Left ventricle myocardium inferior (tissue), 1 donor: Measurements from ENCODE around the gene NADSYN1. TPM values are rescaled to one million over a fixed set of nuclear protein-coding genes. Genes with fewer than 3 reads are reported as not detected.
"Not testable (repeated sequence)": the region's sequence is repeated elsewhere in the genome, so short reads cannot be mapped to it uniquely, and the experiment has no call there.

Experiments used
- DNase-seq: peaks from one replicate; pipeline ENCODE4 v3.0.0-alpha.2; 2020
- H3K27ac ChIP-seq: fragments of 200-600 bp; replicated peaks from 2 replicates; pipeline ENCODE4 v1.8.0; 2021
- H3K27me3 ChIP-seq: fragments of 200-600 bp; 2 replicates; pipeline ENCODE4 v1.8.0; 2021; ENCODE audit warnings: low read depth
- H3K36me3 ChIP-seq: fragments of 200-600 bp; 2 replicates; pipeline ENCODE4 v1.8.0; 2021
- H3K4me1 ChIP-seq: fragments of 200-600 bp; 2 replicates; pipeline ENCODE4 v1.8.0; 2021
- H3K4me3 ChIP-seq: fragments of 200-600 bp; 2 replicates; pipeline ENCODE4 v1.8.0; 2021; ENCODE audit warnings: mild to moderate bottlenecking, moderate library complexity
- H3K9me3 ChIP-seq: fragments of 200-600 bp; replicated peaks from 2 replicates; pipeline ENCODE4 v1.8.0; 2021
- CTCF ChIP-seq: fragments of 200-600 bp; IDR thresholded peaks from 2 replicates; pipeline ENCODE4 v1.8.0; 2021; ENCODE audit warnings: antibody characterized with exemption, mild to moderate bottlenecking, borderline replicate concordance
- intact Hi-C: fragments of 100-400 bp; cut with micrococcal nuclease; formaldehyde crosslinking; loops from one replicate; pipeline ENCODE4 v1.11.0; 2022
- total RNA-seq: library from RNA; stranded (reverse); fragmentation: NEBNext Ultra II Directional; extraction: Animal tissue kit (Norgen Biotek cat#: 25700); gene quantifications from one replicate; pipeline ENCODE4 v1.2.1, GENCODE V29; 2021
- donor health status: DM: no; HTN: yes; CAD: no; lungs with severe emphysema.

NADSYN1 gene
- total RNA-seq, 1 donor from 2014 or later: 17.5 TPM

GRCh38 chr11:71507102-71507501, 54.1 kb downstream of the NADSYN1 start:
- peaks cover 52% of the 10 kb centered on the region for H3K9me3 ChIP-seq
- no peak for TF ChIP-seq CTCF
- H3K27ac ChIP-seq: no peak overlapping the region
- intact Hi-C loops: no loop called here
- H3K36me3 ChIP-seq: peaks cover 25% of the 10 kb centered on the region
- no peaks in the 10 kb centered on the region for H3K27me3 ChIP-seq
- peaks cover 5% of the 10 kb centered on the region for H3K4me1 ChIP-seq
- DNase-seq: no peak
- no peak overlapping the region for H3K4me3 ChIP-seq

- Histone ChIP-seq H3K27ac (no peak overlapping the region), H3K9me3 (peaks cover 5% of the 10 kb centered on the region), H3K27me3 (no peaks in the 10 kb centered on the region), H3K36me3 (no peaks in the 10 kb centered on the region), H3K4me3 (no peak overlapping the region), H3K4me1 (no peaks in the 10 kb centered on the region)
- no peak for TF ChIP-seq CTCF
- DNase-seq: no peak
- intact Hi-C loops: no loop called here
Measured at GRCh38 chr11:71518506-71519471, 65.8 kb downstream of the NADSYN1 start.

GRCh38 chr11:71519546-71519945, 66.5 kb downstream of the NADSYN1 start:
- H3K36me3 ChIP-seq: no peaks in the 10 kb centered on the region
- H3K27ac ChIP-seq: no peak overlapping the region
- H3K9me3 ChIP-seq: peaks cover 5% of the 10 kb centered on the region
- TF ChIP-seq CTCF: no peak
- H3K4me1 ChIP-seq: no peaks in the 10 kb centered on the region
- intact Hi-C loops: no loop called here
- no peaks in the 10 kb centered on the region for H3K27me3 ChIP-seq
- no peak overlapping the region for H3K4me3 ChIP-seq
- DNase-seq: no peak

GRCh38 chr11:71525188-71525937, 72.4 kb downstream of the NADSYN1 start:
- intact Hi-C loops: no loop called here
- Histone ChIP-seq H3K4me1 (no peaks in the 10 kb centered on the region), H3K4me3 (no peak overlapping the region), H3K36me3 (no peaks in the 10 kb centered on the region), H3K27me3 (peaks cover 7% of the 10 kb centered on the region), H3K27ac (no peak overlapping the region), H3K9me3 (no peaks in the 10 kb centered on the region)
- TF ChIP-seq CTCF: no peak
- DNase-seq: no peak

GRCh38 chr11:71525938-71526495, 73.0 kb downstream of the NADSYN1 start:
- Histone ChIP-seq H3K9me3 (no peaks in the 10 kb centered on the region), H3K36me3 (no peaks in the 10 kb centered on the region), H3K27ac (no peak overlapping the region), H3K4me1 (no peaks in the 10 kb centered on the region), H3K4me3 (no peak overlapping the region), H3K27me3 (peaks cover 7% of the 10 kb centered on the region)
- TF ChIP-seq CTCF: no peak
- no peak for DNase-seq
- intact Hi-C loops: no loop called here

GRCh38 chr11:71526796-71527575, 74.0 kb downstream of the NADSYN1 start, which contains the start of gene KRTAP5-7:
Gene KRTAP5-7 (plus strand): TSS chr11:71527267. CDS start chr11:71527301, 34 bp downstream.
- H3K9me3 ChIP-seq, H3K4me1 ChIP-seq, H3K27ac ChIP-seq, H3K4me3 ChIP-seq, DNase-seq, H3K36me3 ChIP-seq, H3K27me3 ChIP-seq, intact Hi-C loops: not testable (repeated sequence)
